Measurements from ENCODE around the gene SLC4A11.

The SLC4A11 gene

GRCh38 chr20:3181270-3181669 lies 57.7 kb downstream of the SLC4A11 start:
- no peak for DNase-seq (ENCODE audit: low read depth)
- in situ Hi-C loops (cut with HindIII; ENCODE audit: low sequenced_read_pairs), result no loop called here
- H3K4me3 ChIP-seq (ENCODE audit: low read depth, low read length), result no peak overlapping the region
- TF ChIP-seq CTCF (IDR thresholded peaks at IDR 0.05; ENCODE audit: low read depth, low read length, missing control alignments), result no peak

- DNase-seq (ENCODE audit: low read depth), result no peak
- no peak for TF ChIP-seq CTCF (IDR thresholded peaks at IDR 0.05; ENCODE audit: low read depth, low read length, missing control alignments)
- no peak overlapping the region for H3K4me3 ChIP-seq (ENCODE audit: low read depth, low read length)
- in situ Hi-C loops (cut with HindIII; ENCODE audit: low sequenced_read_pairs), result no loop called here
Observed at GRCh38 chr20:3180319-3180718, 58.7 kb downstream of the SLC4A11 start.

GRCh38 chr20:3177746-3178485 lies 61.1 kb downstream of the SLC4A11 start:
- H3K4me3 ChIP-seq (ENCODE audit: low read depth, low read length), result no peak overlapping the region
- in situ Hi-C loops (cut with HindIII; ENCODE audit: low sequenced_read_pairs), result no loop called here
- TF ChIP-seq CTCF (IDR thresholded peaks at IDR 0.05; ENCODE audit: low read depth, low read length, missing control alignments), result no peak
- DNase-seq (ENCODE audit: low read depth), result no peak
